ENCODE measurements around the gene PLLP. TPM values are rescaled to one million over a fixed set of nuclear protein-coding genes. Genes with fewer than 3 reads are reported as not detected.

Gene PLLP
- total and polyA plus RNA-seq, 7 experiments from 2014 or later = 0.36 to 26.0 (median 8.0) TPM

DNA sequence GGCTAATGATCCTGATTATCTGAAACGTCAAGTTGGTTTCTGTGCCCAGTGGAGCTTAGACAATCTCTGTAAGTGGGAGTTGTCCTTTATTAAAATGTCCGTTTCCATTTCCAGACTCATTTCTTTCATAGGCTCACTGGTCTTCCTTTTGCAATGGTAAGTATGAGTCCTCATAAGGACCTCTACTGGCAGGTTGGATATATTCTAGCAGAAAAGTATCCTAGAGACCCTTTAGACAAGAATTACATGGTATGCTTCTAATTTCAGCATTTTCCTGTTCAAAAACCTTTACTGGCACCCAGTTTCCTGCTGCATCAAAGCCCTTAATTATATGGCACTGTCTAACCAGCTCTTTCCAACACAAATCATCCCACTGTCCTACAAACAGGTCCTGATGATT, 67.5 kb downstream of the PLLP start:
- ATAC-seq = no peak
- peaks cover 0 to 22% (median 4%) of the 10 kb centered on the region in 3 experiments for H3K9me3 ChIP-seq (ENCODE audit: control insufficient read depth in 2 of 3, low read length in 3 of 3)
- peaks cover 0 to 14% (median 0%) of the 10 kb centered on the region in 7 donors for H3K4me1 Mint-ChIP-seq
- no peak overlapping the region for H3K4me3 ChIP-seq (ENCODE audit: low read length)
- H3K27me3 Mint-ChIP-seq = no peaks in the 10 kb centered on the region
- peaks cover 30 to 76% (median 49%) of the 10 kb centered on the region in 3 experiments for H3K36me3 ChIP-seq (ENCODE audit: control insufficient read depth in 2 of 3, insufficient read depth in 3 of 3, low read length in 3 of 3)
- H3K27me3 ChIP-seq (ENCODE audit: control insufficient read depth in 2 of 2, insufficient read depth in 2 of 2, low read length in 2 of 2) = no peaks in the 10 kb centered on the region
- peaks cover 40 to 89% (median 87%) of the 10 kb centered on the region in 5 donors for H3K36me3 Mint-ChIP-seq
- intact Hi-C loops (cut with micrococcal nuclease) = no loop called here
- no peaks in the 10 kb centered on the region for H3K4me1 ChIP-seq (ENCODE audit: control insufficient read depth in 2 of 2, insufficient read depth in 2 of 2, low read length in 2 of 2)
- ChIA-PET POLR2A (no interaction called here), CTCF (no interaction called here)
- no peak overlapping the region for H3K27ac Mint-ChIP-seq
- H3K4me3 Mint-ChIP-seq = no peak overlapping the region
- H3K27ac ChIP-seq (ENCODE audit: low read depth, low read length) = no peak overlapping the region
- peaks cover 11 to 46% (median 20%) of the 10 kb centered on the region in 11 donors for H3K9me3 Mint-ChIP-seq
- no peak for DNase-seq

DNA sequence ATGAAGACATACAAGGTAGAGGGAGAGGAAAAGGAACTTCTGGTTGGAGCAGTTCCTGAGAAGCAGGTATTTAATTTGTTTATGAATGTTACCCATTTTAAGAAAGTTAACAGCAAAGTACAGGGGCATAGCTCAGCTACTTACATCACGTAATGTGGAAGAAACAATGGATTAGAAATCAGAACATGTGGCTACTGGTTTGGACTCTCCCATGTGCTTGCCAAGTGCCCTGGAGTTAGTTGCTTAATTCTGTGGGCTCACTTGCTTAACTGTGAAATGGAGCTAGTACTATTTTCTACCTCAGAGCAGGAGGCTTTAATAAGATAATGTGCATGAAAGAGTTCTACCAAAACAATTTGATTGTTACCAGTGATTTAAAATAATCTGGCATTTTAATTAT, 71.0 kb downstream of the PLLP start:
- H3K9me3 ChIP-seq (ENCODE audit: control insufficient read depth in 2 of 3, low read length in 3 of 3) = peaks cover 0 to 22% (median 4%) of the 10 kb centered on the region in 3 experiments
- no peak for DNase-seq
- H3K4me1 Mint-ChIP-seq = peaks cover 0 to 5% (median 0%) of the 10 kb centered on the region in 7 donors
- CTCF ChIA-PET = no interaction called here
- no peak overlapping the region for H3K4me3 ChIP-seq (ENCODE audit: low read length)
- peaks cover 32 to 79% (median 40%) of the 10 kb centered on the region in 3 experiments for H3K36me3 ChIP-seq (ENCODE audit: control insufficient read depth in 2 of 3, insufficient read depth in 3 of 3, low read length in 3 of 3)
- POLR2A ChIA-PET = interaction anchor here (0.5 to 1.2 kb wide), 4 partner anchors 9 to 276 kb away, joined by 3 to 6 read pairs (median 3); partner anchors contain the start of gene POLR2C
- no peaks in the 10 kb centered on the region for H3K4me1 ChIP-seq (ENCODE audit: control insufficient read depth in 2 of 2, insufficient read depth in 2 of 2, low read length in 2 of 2)
- H3K27me3 Mint-ChIP-seq = no peaks in the 10 kb centered on the region
- H3K27ac ChIP-seq (ENCODE audit: low read depth, low read length) = no peak overlapping the region
- H3K27me3 ChIP-seq (ENCODE audit: control insufficient read depth in 2 of 2, insufficient read depth in 2 of 2, low read length in 2 of 2) = no peaks in the 10 kb centered on the region
- no peak for ATAC-seq
- peaks cover 10 to 36% (median 17%) of the 10 kb centered on the region in 11 donors for H3K9me3 Mint-ChIP-seq
- H3K27ac Mint-ChIP-seq = peak overlapping the region in 1 of 9 donors; percentile 22
- intact Hi-C loops (cut with micrococcal nuclease) = no loop called here
- H3K36me3 Mint-ChIP-seq = peaks cover 23 to 74% (median 64%) of the 10 kb centered on the region in 5 donors
- H3K4me3 Mint-ChIP-seq = no peak overlapping the region

DNA sequence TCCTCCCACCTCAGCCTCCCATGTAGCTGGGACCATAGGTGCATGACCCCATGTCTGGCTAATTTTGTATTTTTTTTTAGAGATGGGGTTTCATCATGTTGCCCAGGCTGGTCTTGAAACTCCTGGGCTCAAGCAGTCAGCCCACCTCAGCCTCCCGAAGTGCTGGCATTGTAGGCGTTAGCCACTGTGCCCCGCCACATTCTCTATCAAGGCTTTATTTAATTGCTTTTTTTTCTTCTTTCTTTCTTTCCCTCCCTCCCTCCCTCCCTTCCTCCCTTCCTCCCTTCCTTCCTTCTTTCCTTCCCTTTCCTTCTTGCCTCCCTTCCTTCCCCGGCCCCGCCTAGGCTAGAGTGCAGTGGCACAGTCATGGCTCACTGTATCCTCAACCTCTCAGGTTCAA, 74.7 kb downstream of the PLLP start:
- H3K36me3 Mint-ChIP-seq = peaks cover 2 to 61% (median 34%) of the 10 kb centered on the region in 5 donors
- H3K27ac Mint-ChIP-seq = no peak overlapping the region
- no peak for DNase-seq
- Histone ChIP-seq H3K4me3 (ENCODE audit: low read length) (no peak overlapping the region), H3K27ac (ENCODE audit: low read depth, low read length) (no peak overlapping the region), H3K9me3 (ENCODE audit: control insufficient read depth in 2 of 3, low read length in 3 of 3) (no peaks in the 10 kb centered on the region), H3K36me3 (ENCODE audit: control insufficient read depth in 2 of 3, insufficient read depth in 3 of 3, low read length in 3 of 3) (peaks cover 22 to 69% (median 24%) of the 10 kb centered on the region in 3 experiments), H3K4me1 (ENCODE audit: control insufficient read depth in 2 of 2, insufficient read depth in 2 of 2, low read length in 2 of 2) (no peaks in the 10 kb centered on the region), H3K27me3 (ENCODE audit: control insufficient read depth in 2 of 2, insufficient read depth in 2 of 2, low read length in 2 of 2) (no peaks in the 10 kb centered on the region)
- no peak for ATAC-seq
- H3K27me3 Mint-ChIP-seq = no peaks in the 10 kb centered on the region
- H3K9me3 Mint-ChIP-seq = peaks cover 0 to 4% (median 0%) of the 10 kb centered on the region in 11 donors
- no peak overlapping the region for H3K4me3 Mint-ChIP-seq
- intact Hi-C loops (cut with micrococcal nuclease) = no loop called here
- POLR2A ChIA-PET = no interaction called here
- peaks cover 0 to 4% (median 0%) of the 10 kb centered on the region in 7 donors for H3K4me1 Mint-ChIP-seq
- CTCF ChIA-PET = interaction anchor here (0.7 kb wide), 1 partner anchor 92 kb away, joined by 3 read pairs; no protein-coding TSS in a partner anchor

DNA sequence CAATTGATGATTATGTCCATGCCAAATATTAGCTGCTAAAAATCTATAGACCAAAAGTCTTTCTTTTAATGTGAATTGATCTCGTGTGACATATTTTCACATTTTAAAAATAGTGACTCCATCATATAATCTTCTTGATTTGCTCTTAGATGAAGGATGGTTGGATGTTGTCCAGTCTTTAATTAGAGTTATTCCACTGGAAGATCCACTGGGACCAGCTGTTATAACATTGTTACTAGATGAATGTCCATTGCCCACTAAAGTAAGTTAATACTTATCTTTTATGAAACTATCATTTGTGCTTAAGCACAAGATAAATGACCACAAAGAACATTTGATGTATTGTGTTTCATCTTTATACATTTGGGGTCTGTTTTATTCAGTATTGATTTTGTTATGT, 75.5 kb downstream of the PLLP start:
- Mint-ChIP-seq H3K27me3 (no peaks in the 10 kb centered on the region), H3K36me3 (peaks cover 0 to 52% (median 28%) of the 10 kb centered on the region in 5 donors), H3K9me3 (no peaks in the 10 kb centered on the region), H3K27ac (no peak overlapping the region), H3K4me1 (peaks cover 0 to 4% (median 0%) of the 10 kb centered on the region in 7 donors), H3K4me3 (no peak overlapping the region)
- no peak overlapping the region for H3K4me3 ChIP-seq (ENCODE audit: low read length)
- DNase-seq (no peak), ATAC-seq (no peak)
- H3K27ac ChIP-seq (ENCODE audit: low read depth, low read length) = no peak overlapping the region
- no peaks in the 10 kb centered on the region for H3K9me3 ChIP-seq (ENCODE audit: control insufficient read depth in 2 of 3, low read length in 3 of 3)
- H3K4me1 ChIP-seq (ENCODE audit: control insufficient read depth in 2 of 2, insufficient read depth in 2 of 2, low read length in 2 of 2) = no peaks in the 10 kb centered on the region
- no peaks in the 10 kb centered on the region for H3K27me3 ChIP-seq (ENCODE audit: control insufficient read depth in 2 of 2, insufficient read depth in 2 of 2, low read length in 2 of 2)
- intact Hi-C loops (cut with micrococcal nuclease) = no loop called here
- CTCF ChIA-PET = interaction anchor here (0.6 to 0.7 kb wide), 2 partner anchors 39 to 92 kb away, joined by 3 read pairs; no protein-coding TSS in a partner anchor
- H3K36me3 ChIP-seq (ENCODE audit: control insufficient read depth in 2 of 3, insufficient read depth in 3 of 3, low read length in 3 of 3) = peaks cover 18 to 66% (median 20%) of the 10 kb centered on the region in 3 experiments
- POLR2A ChIA-PET = no interaction called here

Other genes with a start within 250 kb of the PLLP start
- 10 to 100 TPM in 1 of 5 experiments, 1 to 10 TPM in 4; 1.1 to 11.7 (median 3.5) TPM for gene CPNE2, start 192.1 kb downstream of the PLLP start, total RNA-seq
- gene CPNE2, start 192.1 kb downstream of the PLLP start, polyA plus RNA-seq = 10 to 100 TPM in 1 of 2 donors, 1 to 10 TPM in 1; 6.8 to 12.6 TPM
- 100 to 1,000 TPM; 109 to 159 (median 140) TPM for gene PSME3IP1, start 98.6 kb downstream of the PLLP start, total RNA-seq
- gene PSME3IP1, start 98.6 kb downstream of the PLLP start, polyA plus RNA-seq = 10 to 100 TPM; 76.3 to 84.7 TPM
- 10 to 100 TPM; 24.1 to 40.5 (median 33.6) TPM for gene RSPRY1, start 98.3 kb downstream of the PLLP start, total RNA-seq
- gene RSPRY1, start 98.3 kb downstream of the PLLP start, polyA plus RNA-seq = 10 to 100 TPM; 22.2 to 34.2 TPM
- gene ARL2BP, start 39.4 kb downstream of the PLLP start, total RNA-seq = 10 to 100 TPM; 32.6 to 57.7 (median 37.9) TPM
- gene ARL2BP, start 39.4 kb downstream of the PLLP start, polyA plus RNA-seq = 100 to 1,000 TPM; 146 to 166 TPM
- gene CCL22, start 74.1 kb upstream of the PLLP start, total RNA-seq = 1 to 10 TPM in 1 of 5 experiments, under 1 TPM in 3, not detected in 1; 0.17 to 1.9 (median 0.48) TPM
- gene CCL22, start 74.1 kb upstream of the PLLP start, polyA plus RNA-seq = not detected
- not detected for gene CX3CL1, start 87.8 kb upstream of the PLLP start, total RNA-seq
- gene CX3CL1, start 87.8 kb upstream of the PLLP start, polyA plus RNA-seq = not detected
- gene CCL17, start 120.1 kb upstream of the PLLP start, total RNA-seq = under 1 TPM in 1 of 5 experiments, not detected in 4; 0.60 TPM
- gene CCL17, start 120.1 kb upstream of the PLLP start, polyA plus RNA-seq = not detected
- 10 to 100 TPM; 33.6 to 52.8 (median 35.8) TPM for gene CIAPIN1, start 162.7 kb upstream of the PLLP start, total RNA-seq
- 100 to 1,000 TPM in 1 of 2 donors, 10 to 100 TPM in 1; 65.2 to 119 TPM for gene CIAPIN1, start 162.7 kb upstream of the PLLP start, polyA plus RNA-seq
- gene COQ9, start 162.8 kb upstream of the PLLP start, total RNA-seq = 10 to 100 TPM; 16.4 to 45.4 (median 36.6) TPM
- 10 to 100 TPM; 25.7 to 51.7 TPM for gene COQ9, start 162.8 kb upstream of the PLLP start, polyA plus RNA-seq
- gene POLR2C, start 178.0 kb upstream of the PLLP start, total RNA-seq = 10 to 100 TPM; 63.4 to 96.3 (median 81.4) TPM
- 10 to 100 TPM; 45.0 to 55.7 TPM for gene POLR2C, start 178.0 kb upstream of the PLLP start, polyA plus RNA-seq
- gene DOK4, start 201.8 kb upstream of the PLLP start, total RNA-seq = 1 to 10 TPM; 2.2 to 4.0 (median 2.9) TPM
- 1 to 10 TPM; 1.6 to 4.6 TPM for gene DOK4, start 201.8 kb upstream of the PLLP start, polyA plus RNA-seq